ENCODE data around the gene HTR4. TPM values are rescaled to one million over a fixed set of nuclear protein-coding genes. Genes with fewer than 3 reads are reported as not detected.
"Not testable (repeated sequence)": the region's sequence is repeated elsewhere in the genome, so short reads cannot be mapped to it uniquely, and the experiment has no call there.

Gene HTR4
- total RNA-seq, 2 donors from 2014 or later: 7.5 to 8.9 TPM

DNA sequence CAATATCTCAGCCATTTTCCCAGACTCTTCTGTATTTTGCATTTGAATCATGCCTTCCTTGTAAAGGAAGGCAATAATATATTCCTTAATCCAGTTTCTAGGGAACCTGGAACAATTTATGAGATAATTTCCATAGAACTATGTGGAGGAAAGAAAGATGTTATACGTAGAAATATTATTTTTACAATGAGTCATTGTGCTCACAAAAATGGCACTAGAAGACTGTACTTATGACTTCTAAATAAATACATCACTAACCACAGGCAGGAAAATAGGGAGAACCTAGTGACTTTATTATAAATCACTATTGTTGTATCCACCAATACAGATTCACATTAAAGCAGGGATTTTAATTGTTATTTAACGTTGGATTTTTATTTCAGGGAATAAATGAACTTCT lies 182.9 kb downstream of the HTR4 start:
- no peaks in the 10 kb centered on the region for H3K9me3 ChIP-seq
- H3K27ac ChIP-seq: no peak overlapping the region
- H3K4me1 ChIP-seq: no peaks in the 10 kb centered on the region
- H3K9ac ChIP-seq (ENCODE audit: low read depth in 2 of 2, low read length in 2 of 2): no peak overlapping the region
- no peaks in the 10 kb centered on the region for H3K27me3 ChIP-seq
- TF ChIP-seq, protein P1, sequence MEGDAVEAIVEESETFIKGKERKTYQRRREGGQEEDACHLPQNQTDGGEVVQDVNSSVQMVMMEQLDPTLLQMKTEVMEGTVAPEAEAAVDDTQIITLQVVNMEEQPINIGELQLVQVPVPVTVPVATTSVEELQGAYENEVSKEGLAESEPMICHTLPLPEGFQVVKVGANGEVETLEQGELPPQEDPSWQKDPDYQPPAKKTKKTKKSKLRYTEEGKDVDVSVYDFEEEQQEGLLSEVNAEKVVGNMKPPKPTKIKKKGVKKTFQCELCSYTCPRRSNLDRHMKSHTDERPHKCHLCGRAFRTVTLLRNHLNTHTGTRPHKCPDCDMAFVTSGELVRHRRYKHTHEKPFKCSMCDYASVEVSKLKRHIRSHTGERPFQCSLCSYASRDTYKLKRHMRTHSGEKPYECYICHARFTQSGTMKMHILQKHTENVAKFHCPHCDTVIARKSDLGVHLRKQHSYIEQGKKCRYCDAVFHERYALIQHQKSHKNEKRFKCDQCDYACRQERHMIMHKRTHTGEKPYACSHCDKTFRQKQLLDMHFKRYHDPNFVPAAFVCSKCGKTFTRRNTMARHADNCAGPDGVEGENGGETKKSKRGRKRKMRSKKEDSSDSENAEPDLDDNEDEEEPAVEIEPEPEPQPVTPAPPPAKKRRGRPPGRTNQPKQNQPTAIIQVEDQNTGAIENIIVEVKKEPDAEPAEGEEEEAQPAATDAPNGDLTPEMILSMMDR (IDR thresholded peaks at IDR 0.05): no peak
- no peak overlapping the region for H3K4me3 ChIP-seq
- no peaks in the 10 kb centered on the region for H3K36me3 ChIP-seq
- intact Hi-C loops (cut with DNase I): no loop called here
- DNase-seq: no peak

GRCh38 chr5:148469501-148469935 lies 184.8 kb downstream of the HTR4 start:
- Histone ChIP-seq H3K9me3 (no peaks in the 10 kb centered on the region), H3K4me3 (no peak overlapping the region), H3K9ac (ENCODE audit: low read depth in 2 of 2, low read length in 2 of 2) (no peak overlapping the region), H3K36me3 (no peaks in the 10 kb centered on the region), H3K27ac (no peak overlapping the region), H3K4me1 (no peaks in the 10 kb centered on the region), H3K27me3 (no peaks in the 10 kb centered on the region)
- DNase-seq: no peak
- TF ChIP-seq, protein P1 (IDR thresholded peaks at IDR 0.05): no peak
- intact Hi-C loops (cut with DNase I): no loop called here

GRCh38 chr5:148468746-148469145 lies 185.6 kb downstream of the HTR4 start:
- intact Hi-C loops (cut with DNase I); H3K27ac ChIP-seq; H3K9me3 ChIP-seq; H3K36me3 ChIP-seq; H3K27me3 ChIP-seq; H3K9ac ChIP-seq (ENCODE audit: low read depth in 2 of 2, low read length in 2 of 2); H3K4me1 ChIP-seq; DNase-seq; H3K4me3 ChIP-seq: not testable (repeated sequence)

GRCh38 chr5:148467958-148468357 lies 186.4 kb downstream of the HTR4 start:
- Histone ChIP-seq H3K27me3 (no peaks in the 10 kb centered on the region), H3K9me3 (no peaks in the 10 kb centered on the region), H3K4me3 (no peak overlapping the region), H3K9ac (ENCODE audit: low read depth in 2 of 2, low read length in 2 of 2) (no peak overlapping the region), H3K4me1 (no peaks in the 10 kb centered on the region), H3K36me3 (no peaks in the 10 kb centered on the region), H3K27ac (no peak overlapping the region)
- TF ChIP-seq, protein P1 (IDR thresholded peaks at IDR 0.05): no peak
- intact Hi-C loops (cut with DNase I): no loop called here
- DNase-seq: no peak

GRCh38 chr5:148466236-148466580 lies 188.1 kb downstream of the HTR4 start:
- Histone ChIP-seq H3K27me3 (no peaks in the 10 kb centered on the region), H3K9me3 (no peaks in the 10 kb centered on the region), H3K4me3 (no peak overlapping the region), H3K27ac (no peak overlapping the region), H3K9ac (ENCODE audit: low read depth in 2 of 2, low read length in 2 of 2) (no peak overlapping the region), H3K36me3 (no peaks in the 10 kb centered on the region), H3K4me1 (no peaks in the 10 kb centered on the region)
- intact Hi-C loops (cut with DNase I): no loop called here
- TF ChIP-seq, protein P1 (IDR thresholded peaks at IDR 0.05): no peak
- DNase-seq: no peak

GRCh38 chr5:148465381-148466235 lies 188.7 kb downstream of the HTR4 start:
- H3K9ac ChIP-seq (ENCODE audit: low read depth in 2 of 2, low read length in 2 of 2): no peak overlapping the region
- H3K4me3 ChIP-seq: no peak overlapping the region
- H3K9me3 ChIP-seq: no peaks in the 10 kb centered on the region
- TF ChIP-seq, protein P1 (IDR thresholded peaks at IDR 0.05): no peak
- intact Hi-C loops (cut with DNase I): no loop called here
- no peaks in the 10 kb centered on the region for H3K36me3 ChIP-seq
- DNase-seq: no peak
- H3K27ac ChIP-seq: no peak overlapping the region
- no peaks in the 10 kb centered on the region for H3K27me3 ChIP-seq
- H3K4me1 ChIP-seq: no peaks in the 10 kb centered on the region
